NT2/D1 (cell line): ENCODE results near the gene SP100.

Source experiments
- SUZ12 ChIP-seq: IDR thresholded peaks from 2 replicates; pipeline ENCODE4 v1.6.1; 2011; ENCODE audit not compliant: insufficient read length, insufficient read depth; ENCODE audit errors: extremely low read depth
- YY1 ChIP-seq: IDR thresholded peaks from 2 replicates; pipeline ENCODE4 v1.6.1; 2011; ENCODE audit not compliant: insufficient read length, insufficient read depth
- ZNF274 ChIP-seq: IDR thresholded peaks from 2 replicates; pipeline ENCODE4 v1.6.1; 2011; ENCODE audit warnings: mild to moderate bottlenecking, low read depth, low read length

GRCh38 chr2:230475143-230475542, 59.1 kb downstream of the SP100 start:
- no peak for TF ChIP-seq YY1
- no peak for TF ChIP-seq SUZ12
- TF ChIP-seq ZNF274 = no peak
